ENCODE measurements around the gene ETS1.

DNA sequence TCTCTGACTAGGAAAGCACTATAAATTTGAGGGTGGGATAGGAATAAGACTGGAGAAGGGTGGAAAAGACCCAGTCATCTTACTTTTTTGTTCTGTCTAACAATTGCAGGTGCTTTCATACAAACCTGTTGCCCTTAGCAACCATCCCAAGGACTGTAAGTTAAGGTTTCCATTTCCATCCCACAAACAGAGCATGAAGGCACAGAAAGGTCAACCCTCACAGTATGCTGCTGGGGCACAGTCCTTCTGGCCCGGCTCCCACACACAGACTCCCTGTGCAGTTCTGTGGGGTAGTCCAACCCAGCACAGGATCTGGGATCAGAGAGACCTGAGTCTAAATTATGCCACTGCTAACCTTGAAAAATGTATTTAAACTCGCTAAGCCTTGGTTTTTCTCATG is 38.4 kb upstream of the ETS1 start:
- TF ChIP-seq CTCF (IDR thresholded peaks at IDR 0.05 in 8 of 11, conservative IDR thresholded peaks at IDR 0.05 in 3 of 11) (no peak), POLR2A (IDR thresholded peaks at IDR 0.05) (no peak), POLR2AphosphoS5 (IDR thresholded peaks at IDR 0.05) (no peak)
